ENCODE results near the gene DCUN1D3.

- no peak for TF ChIP-seq CTCF (conservative IDR thresholded peaks at IDR 0.05; ENCODE audit: low read length)
- TF ChIP-seq EZH2phosphoT487 (IDR thresholded peaks at IDR 0.05; ENCODE audit: borderline replicate concordance, low read depth, low read length) = no peak
Measured at GRCh38 chr16:20853143-20853542, 47.0 kb downstream of the DCUN1D3 start.
